HepG2 (cell line): ENCODE measurements around the gene FBN2.

Experiments used
- GABPA ChIP-seq, 2 experiments: IDR thresholded peaks; 2 replicates each; pipeline ENCODE4 v1.6.1; 2011 to 2016; ENCODE audit warnings: low read depth in 2 of 2, low read length in 1 of 2, missing biosample characterization in 1 of 2, missing genetic modification characterization in 1 of 2
- MTF2 ChIP-seq: sonication (generic); formaldehyde crosslinking; IDR thresholded peaks from 2 replicates; pipeline ENCODE4 v1.5.0; 2020; ENCODE audit warnings: missing genetic modification reagents, borderline replicate concordance
- NR1H2 ChIP-seq: sonication (generic); formaldehyde crosslinking; IDR thresholded peaks from 2 replicates; pipeline ENCODE4 v1.8.1; 2022; ENCODE audit warnings: low read depth, missing genetic modification reagents, borderline replicate concordance
- PBX2 ChIP-seq: IDR thresholded peaks from 2 replicates; pipeline ENCODE4 v1.6.1; 2016; ENCODE audit warnings: control low read depth
- POLR2G ChIP-seq: fragments of 200-400 bp; formaldehyde crosslinking; IDR thresholded peaks from 2 replicates; pipeline ENCODE4 v1.6.1; 2018; ENCODE audit warnings: mild to moderate bottlenecking, low read depth, low read length, moderate library complexity
- TBP ChIP-seq: sonication (generic); formaldehyde crosslinking; IDR thresholded peaks from 2 replicates; pipeline ENCODE4 v1.5.0; 2020; ENCODE audit warnings: missing genetic modification reagents
- ZSCAN9 ChIP-seq: IDR thresholded peaks from 2 replicates; pipeline ENCODE4 v1.6.1; 2016; ENCODE audit warnings: borderline replicate concordance

GRCh38 chr5:128343168-128343567 is 194.9 kb downstream of the FBN2 start:
- TF ChIP-seq NR1H2 (CRISPR knock-in tag) (no peak), PBX2 (CRISPR knock-in tag) (no peak), MTF2 (CRISPR knock-in tag) (no peak), POLR2G (no peak), TBP (no peak), ZSCAN9 (CRISPR knock-in tag) (no peak), GABPA (IDR thresholded peaks at IDR 0.05; ENCODE audit: low read depth, low read length) (no peak), GABPA (CRISPR knock-in tag; IDR thresholded peaks at IDR 0.05; ENCODE audit: low read depth) (no peak)
